ENCODE results near the gene RMDN3. TPM values are rescaled to one million over a fixed set of nuclear protein-coding genes. Genes with fewer than 3 reads are reported as not detected.

Gene RMDN3
- total RNA-seq, 3 donors from 2014 or later, result 62.1 to 63.7 (median 62.9) TPM

GRCh38 chr15:40747685-40748631 is 7.1 kb downstream of the RMDN3 start:
- H3K4me3 Mint-ChIP-seq, result no peak overlapping the region
- peaks cover 31% of the 10 kb centered on the region for H3K4me1 Mint-ChIP-seq (ENCODE audit: low read depth)
- ATAC-seq, result no peak
- no peaks in the 10 kb centered on the region for H3K9me3 Mint-ChIP-seq
- no peaks in the 10 kb centered on the region for H3K27me3 Mint-ChIP-seq (ENCODE audit: low read depth)
- DNase-seq, result no peak
- H3K36me3 Mint-ChIP-seq (ENCODE audit: insufficient read depth), result peaks cover 31% of the 10 kb centered on the region

GRCh38 chr15:40746916-40747418 is 8.1 kb downstream of the RMDN3 start:
- DNase-seq (no peak), ATAC-seq (no peak)
- Mint-ChIP-seq H3K27me3 (ENCODE audit: low read depth) (no peaks in the 10 kb centered on the region), H3K36me3 (ENCODE audit: insufficient read depth) (peaks cover 34% of the 10 kb centered on the region), H3K4me1 (ENCODE audit: low read depth) (peaks cover 26% of the 10 kb centered on the region), H3K9me3 (no peaks in the 10 kb centered on the region), H3K4me3 (no peak overlapping the region)

DNA sequence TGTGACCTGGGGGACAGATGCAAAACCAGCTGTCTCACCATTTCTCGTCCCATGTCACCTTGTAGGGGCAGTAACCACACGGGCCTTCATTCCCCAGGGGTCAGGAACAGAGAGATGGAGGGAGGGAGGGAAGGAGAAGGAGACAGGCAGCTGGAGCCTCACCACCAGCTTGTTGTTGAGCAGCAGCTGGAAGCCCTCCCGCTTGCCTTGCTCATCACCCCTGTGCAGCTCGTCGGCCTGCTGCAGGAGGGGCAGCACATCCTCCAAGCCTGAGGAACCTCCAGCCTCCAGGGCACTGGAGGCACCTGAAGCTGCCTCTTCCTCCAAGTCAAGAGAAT is 10.3 kb downstream of the RMDN3 start:
- Mint-ChIP-seq H3K36me3 (ENCODE audit: insufficient read depth) (peaks cover 30% of the 10 kb centered on the region), H3K9me3 (no peaks in the 10 kb centered on the region), H3K4me1 (ENCODE audit: low read depth) (peaks cover 21% of the 10 kb centered on the region), H3K4me3 (no peak overlapping the region), H3K27me3 (ENCODE audit: low read depth) (no peaks in the 10 kb centered on the region)
- ATAC-seq (no peak), DNase-seq (no peak)

DNA sequence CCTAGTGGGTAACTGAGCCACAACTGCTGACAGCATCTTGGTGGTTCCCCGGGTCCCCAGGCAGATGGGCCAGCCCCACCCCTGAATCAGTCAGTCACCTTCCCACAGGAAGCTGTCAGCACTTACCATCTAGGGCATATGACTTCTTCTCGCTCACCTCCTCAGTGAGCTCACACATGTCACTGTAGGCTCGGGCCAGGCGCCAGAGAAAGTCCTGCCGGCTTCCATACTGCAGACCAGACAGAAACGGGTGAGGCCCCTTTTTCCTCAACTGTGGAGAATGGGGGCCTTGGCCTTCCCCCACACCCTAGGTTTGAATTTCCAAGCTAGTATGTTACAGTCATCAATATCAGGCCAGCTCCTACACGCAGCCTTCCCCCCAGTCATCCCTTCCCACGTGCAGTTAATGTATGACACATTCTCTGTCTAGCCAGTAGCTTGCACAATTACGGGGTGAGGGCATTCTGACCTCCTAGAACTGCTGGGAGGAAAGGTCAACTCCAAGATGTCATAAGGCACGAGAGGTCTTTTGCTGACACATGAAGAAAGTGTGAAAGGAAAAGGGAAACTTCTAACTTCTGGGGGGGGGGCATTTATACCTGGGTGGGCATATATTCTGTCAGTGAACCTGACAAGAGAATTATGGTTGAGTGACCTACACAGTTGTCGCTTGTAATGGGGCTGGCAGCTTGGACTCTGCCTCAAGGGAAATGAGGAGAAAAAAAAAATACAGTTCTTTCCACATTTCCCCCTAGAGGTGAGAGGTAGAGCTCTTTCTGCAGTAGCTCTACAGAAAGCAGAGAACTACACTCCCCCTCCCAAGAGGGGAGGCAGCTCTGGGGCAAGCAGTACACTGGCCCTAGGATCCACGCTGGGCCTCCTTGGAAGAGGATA is 10.9 kb downstream of the RMDN3 start:
- Mint-ChIP-seq H3K36me3 (ENCODE audit: insufficient read depth) (peaks cover 28% of the 10 kb centered on the region), H3K4me3 (peak overlapping the region; percentile 60)

GRCh38 chr15:40743485-40743901 is 11.6 kb downstream of the RMDN3 start:
- Mint-ChIP-seq H3K9me3 (no peaks in the 10 kb centered on the region), H3K36me3 (ENCODE audit: insufficient read depth) (peaks cover 28% of the 10 kb centered on the region), H3K27me3 (ENCODE audit: low read depth) (no peaks in the 10 kb centered on the region), H3K4me1 (ENCODE audit: low read depth) (peaks cover 21% of the 10 kb centered on the region), H3K4me3 (no peak overlapping the region)
- DNase-seq, result no peak
- ATAC-seq, result no peak

More for the DNA sequence above, 10.9 kb downstream of the RMDN3 start:
- peak; percentile 51 for DNase-seq
- peaks cover 21% of the 10 kb centered on the region for H3K4me1 Mint-ChIP-seq (ENCODE audit: low read depth)
- H3K9me3 Mint-ChIP-seq, result no peaks in the 10 kb centered on the region
- no peaks in the 10 kb centered on the region for H3K27me3 Mint-ChIP-seq (ENCODE audit: low read depth)
- ATAC-seq, result peak; percentile 91 to 95

- no peak for ATAC-seq
- H3K4me1 Mint-ChIP-seq (ENCODE audit: low read depth), result peaks cover 18% of the 10 kb centered on the region
These were observed 15.2 kb downstream of the RMDN3 start for GRCh38 chr15:40739854-40740253.

GRCh38 chr15:40739047-40739446 is 16.0 kb downstream of the RMDN3 start:
- ATAC-seq (no peak), DNase-seq (no peak)
- peaks cover 12% of the 10 kb centered on the region for H3K4me1 Mint-ChIP-seq (ENCODE audit: low read depth)
- H3K36me3 Mint-ChIP-seq (ENCODE audit: insufficient read depth), result peaks cover 24% of the 10 kb centered on the region
- no peaks in the 10 kb centered on the region for H3K27me3 Mint-ChIP-seq (ENCODE audit: low read depth)
- H3K9me3 Mint-ChIP-seq, result no peaks in the 10 kb centered on the region
- no peak overlapping the region for H3K4me3 Mint-ChIP-seq

More at GRCh38 chr15:40739854-40740253, 15.2 kb downstream of the RMDN3 start:
- DNase-seq, result no peak
- Mint-ChIP-seq H3K4me3 (no peak overlapping the region), H3K9me3 (no peaks in the 10 kb centered on the region), H3K36me3 (ENCODE audit: insufficient read depth) (peaks cover 24% of the 10 kb centered on the region), H3K27me3 (ENCODE audit: low read depth) (no peaks in the 10 kb centered on the region)

DNA sequence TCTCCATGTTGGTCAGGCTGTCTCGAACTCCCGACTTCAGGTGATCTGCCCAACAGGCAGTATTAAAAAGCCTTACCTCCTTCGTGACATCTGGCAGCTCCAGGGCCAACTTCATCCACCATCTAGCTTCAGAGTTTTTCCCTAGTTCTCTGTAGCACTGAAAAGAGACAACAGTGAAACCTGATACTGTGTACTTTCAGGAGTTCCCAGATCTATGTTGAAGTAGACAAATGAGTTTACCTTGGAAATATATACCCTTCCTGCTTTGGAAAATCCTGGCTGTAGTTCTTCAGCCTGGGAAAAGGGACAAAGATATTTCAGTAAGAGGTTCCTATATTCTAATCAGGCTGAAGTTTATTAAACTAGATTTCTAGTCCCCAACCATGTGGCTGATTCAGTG is 18.0 kb downstream of the RMDN3 start:
- no peak overlapping the region for H3K4me3 Mint-ChIP-seq
- no peaks in the 10 kb centered on the region for H3K27me3 Mint-ChIP-seq (ENCODE audit: low read depth)
- H3K36me3 Mint-ChIP-seq (ENCODE audit: insufficient read depth), result peaks cover 19% of the 10 kb centered on the region
- DNase-seq, result no peak
- ATAC-seq, result no peak
- no peaks in the 10 kb centered on the region for H3K4me1 Mint-ChIP-seq (ENCODE audit: low read depth)
- no peaks in the 10 kb centered on the region for H3K9me3 Mint-ChIP-seq

DNA sequence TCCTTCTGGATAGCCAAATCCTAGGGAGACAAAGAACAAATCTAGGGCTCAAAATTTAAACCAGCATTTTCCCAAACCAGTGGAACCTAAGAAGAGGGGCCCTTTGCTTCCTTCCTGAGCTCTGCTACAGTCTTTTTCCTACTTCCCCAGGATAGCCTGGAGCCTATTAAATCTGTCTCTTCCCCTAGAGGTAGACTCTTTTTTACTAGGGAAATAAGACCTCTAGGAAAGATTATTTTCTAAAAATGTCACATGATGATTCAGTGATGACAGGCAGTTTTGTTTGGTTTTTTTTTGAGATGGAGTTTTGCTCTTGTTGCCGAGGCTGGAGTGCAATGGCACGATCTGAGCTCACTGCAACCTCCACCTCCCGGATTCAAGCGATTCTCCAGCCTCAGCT is 18.5 kb downstream of the RMDN3 start:
- no peaks in the 10 kb centered on the region for H3K4me1 Mint-ChIP-seq (ENCODE audit: low read depth)
- H3K36me3 Mint-ChIP-seq (ENCODE audit: insufficient read depth), result peaks cover 22% of the 10 kb centered on the region
- ATAC-seq (no peak), DNase-seq (no peak)
- no peaks in the 10 kb centered on the region for H3K9me3 Mint-ChIP-seq
- no peak overlapping the region for H3K4me3 Mint-ChIP-seq
- H3K27me3 Mint-ChIP-seq (ENCODE audit: low read depth), result no peaks in the 10 kb centered on the region

DNA sequence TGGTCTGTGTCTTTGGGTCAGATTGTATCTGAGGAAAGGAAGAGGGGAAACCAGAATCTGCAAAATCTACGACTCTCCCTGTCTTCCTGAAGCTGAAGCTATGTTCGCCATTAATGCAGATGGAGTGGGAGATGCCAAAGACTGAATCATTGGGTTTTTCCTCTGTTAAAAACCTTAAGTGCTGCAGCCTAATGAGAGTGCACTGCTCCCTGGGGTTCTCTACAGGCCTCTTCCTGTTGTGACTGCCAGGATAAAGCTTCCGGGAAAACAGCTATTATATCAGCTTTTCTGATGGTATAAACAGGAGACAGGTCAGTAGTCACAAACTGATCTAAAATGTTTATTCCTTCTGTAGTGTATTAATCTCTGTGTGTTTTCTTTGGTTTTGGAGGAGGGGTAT is 24.0 kb downstream of the RMDN3 start:
- Mint-ChIP-seq H3K36me3 (ENCODE audit: insufficient read depth) (peaks cover 9% of the 10 kb centered on the region), H3K4me1 (ENCODE audit: low read depth) (no peaks in the 10 kb centered on the region), H3K27me3 (ENCODE audit: low read depth) (no peaks in the 10 kb centered on the region), H3K9me3 (no peaks in the 10 kb centered on the region), H3K4me3 (no peak overlapping the region)
- DNase-seq (no peak), ATAC-seq (no peak)

GRCh38 chr15:40723919-40724318 is 31.1 kb downstream of the RMDN3 start:
- H3K36me3 Mint-ChIP-seq (ENCODE audit: insufficient read depth), result peaks cover 4% of the 10 kb centered on the region
- ATAC-seq (no peak), DNase-seq (no peak)
- no peaks in the 10 kb centered on the region for H3K27me3 Mint-ChIP-seq (ENCODE audit: low read depth)
- H3K4me1 Mint-ChIP-seq (ENCODE audit: low read depth), result peaks cover 10% of the 10 kb centered on the region
- no peak overlapping the region for H3K4me3 Mint-ChIP-seq
- H3K9me3 Mint-ChIP-seq, result no peaks in the 10 kb centered on the region

- Mint-ChIP-seq H3K4me3 (no peak overlapping the region), H3K4me1 (ENCODE audit: low read depth) (peaks cover 10% of the 10 kb centered on the region), H3K9me3 (no peaks in the 10 kb centered on the region), H3K27me3 (ENCODE audit: low read depth) (no peaks in the 10 kb centered on the region), H3K36me3 (ENCODE audit: insufficient read depth) (peaks cover 4% of the 10 kb centered on the region)
- ATAC-seq, result peak; percentile 53 to 65
- DNase-seq, result no peak
These were observed 32.1 kb downstream of the RMDN3 start for GRCh38 chr15:40722934-40723333.

GRCh38 chr15:40722354-40722753 is 32.7 kb downstream of the RMDN3 start:
- Mint-ChIP-seq H3K4me1 (ENCODE audit: low read depth) (peaks cover 10% of the 10 kb centered on the region), H3K27me3 (ENCODE audit: low read depth) (no peaks in the 10 kb centered on the region), H3K36me3 (ENCODE audit: insufficient read depth) (peaks cover 4% of the 10 kb centered on the region), H3K9me3 (no peaks in the 10 kb centered on the region), H3K4me3 (no peak overlapping the region)
- ATAC-seq, result peak; percentile 41 to 46
- no peak for DNase-seq

DNA sequence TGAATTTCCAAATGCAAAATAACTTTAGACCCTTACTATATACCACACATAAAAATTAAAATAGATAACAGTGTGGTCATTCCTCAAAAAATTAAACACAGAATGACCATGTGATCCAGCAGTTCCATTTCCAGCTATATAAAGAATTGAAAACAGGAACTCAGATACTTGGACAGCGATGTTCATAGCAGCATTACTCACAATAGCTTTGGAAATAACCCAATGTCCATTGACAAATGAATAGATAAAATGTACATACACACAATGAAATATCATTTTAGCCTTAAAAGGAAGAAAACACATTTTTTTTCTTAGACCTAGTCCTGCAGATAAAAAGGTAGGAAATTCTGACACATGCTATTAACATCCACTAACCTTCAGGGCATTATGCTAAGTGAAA is 33.4 kb downstream of the RMDN3 start:
- no peak overlapping the region for H3K4me3 Mint-ChIP-seq
- H3K4me1 Mint-ChIP-seq (ENCODE audit: low read depth), result peaks cover 10% of the 10 kb centered on the region
- H3K9me3 Mint-ChIP-seq, result no peaks in the 10 kb centered on the region
- DNase-seq (no peak), ATAC-seq (no peak)
- peaks cover 4% of the 10 kb centered on the region for H3K36me3 Mint-ChIP-seq (ENCODE audit: insufficient read depth)
- no peaks in the 10 kb centered on the region for H3K27me3 Mint-ChIP-seq (ENCODE audit: low read depth)
